GM18873 (cell line): ENCODE measurements around the gene PGM5.

Experiments used
- ATAC-seq: cut with Tn5 transposase; IDR thresholded peaks from one replicate; pipeline ENCODE4 v1.9.1; 2021; ENCODE audit warnings: mild to moderate bottlenecking, moderate library complexity, moderate number of reproducible peaks; ENCODE audit not compliant: unreplicated experiment, low FRiP score

The PGM5 gene

DNA sequence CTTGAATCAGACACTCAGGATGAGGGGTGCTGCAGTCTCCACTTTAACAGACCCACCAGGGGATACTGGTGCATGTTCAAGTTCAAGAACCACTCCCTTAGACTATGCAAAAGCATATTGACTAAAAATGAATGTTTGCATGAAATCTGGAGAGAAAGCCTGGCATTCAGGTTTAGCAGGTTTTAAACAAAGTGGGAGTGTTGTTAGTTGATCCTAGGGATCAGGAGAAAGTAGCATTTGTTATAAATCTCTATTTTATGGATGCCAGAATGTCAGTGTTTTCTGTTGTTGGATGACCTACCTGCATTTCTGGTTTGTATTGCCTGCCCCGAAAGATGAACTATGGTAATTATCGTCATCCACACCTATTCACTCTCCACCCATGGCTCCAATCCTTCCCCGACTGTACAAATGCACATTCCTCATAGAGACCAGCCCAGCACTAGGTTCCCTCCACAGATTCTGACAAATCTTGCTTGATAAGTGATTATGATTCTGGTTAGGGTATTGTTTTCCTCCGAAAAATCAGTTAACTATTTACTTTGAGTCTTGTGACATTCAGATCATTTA is 167.0 kb downstream of the PGM5 start:
- ATAC-seq = no peak

DNA sequence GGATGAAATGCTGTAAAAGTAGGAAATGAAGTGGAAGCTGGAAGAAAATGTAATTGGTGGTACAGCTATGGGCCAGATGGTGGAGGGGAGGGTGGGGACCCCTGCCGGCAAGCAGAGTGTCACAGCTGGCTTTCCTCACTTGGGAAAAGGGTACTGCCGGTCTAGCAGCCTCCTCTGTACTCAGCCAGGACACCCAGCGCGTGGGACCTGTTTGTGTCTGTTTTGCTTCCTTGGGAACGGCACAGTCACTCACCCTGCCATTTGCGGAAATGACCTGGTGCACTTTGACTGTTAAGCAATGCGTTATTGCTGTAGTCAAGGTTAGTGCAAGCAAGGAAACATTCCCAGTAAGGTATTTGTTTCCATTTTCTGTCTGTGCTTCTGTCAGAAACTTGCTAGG is 174.2 kb downstream of the PGM5 start:
- no peak for ATAC-seq

DNA sequence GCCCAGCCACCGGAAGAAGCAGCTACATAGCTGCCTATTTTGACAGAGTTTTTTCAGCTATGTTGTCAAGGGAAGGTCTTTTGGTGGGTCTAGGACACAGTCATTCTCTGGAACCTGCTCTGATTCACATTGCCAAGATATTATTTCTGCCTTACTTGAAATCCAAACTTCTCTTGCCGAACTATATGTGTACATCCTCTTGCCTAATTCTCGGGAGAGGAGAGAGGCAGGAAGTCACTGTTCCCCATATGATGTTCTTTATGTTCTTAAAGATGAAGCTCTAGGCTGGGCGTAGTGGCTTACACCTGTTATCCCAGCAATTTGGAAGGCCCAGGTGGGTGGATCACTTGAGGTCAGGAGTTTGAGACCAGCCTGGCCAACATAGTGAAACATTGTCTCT is 175.7 kb downstream of the PGM5 start:
- no peak for ATAC-seq

DNA sequence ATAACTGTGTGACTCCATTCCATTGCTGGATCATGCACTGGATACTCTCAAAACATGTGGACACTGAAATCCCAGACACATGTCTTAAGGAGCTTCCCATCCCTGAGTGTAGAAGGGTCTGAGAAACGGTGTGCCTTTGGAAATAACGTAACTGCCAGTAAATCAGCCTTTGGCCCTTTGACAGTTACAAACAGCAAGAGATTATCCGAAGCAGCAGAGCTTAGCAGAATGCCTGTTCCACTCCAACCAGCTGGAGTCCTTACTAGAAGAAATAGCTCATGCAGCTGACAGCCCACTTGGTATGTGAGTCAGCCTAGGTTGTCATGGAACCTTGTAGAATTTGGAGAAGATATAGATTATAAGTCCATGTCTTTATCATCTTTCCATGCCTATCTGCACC is 177.3 kb downstream of the PGM5 start:
- ATAC-seq = no peak

- ATAC-seq = no peak
Measured at GRCh38 chr9:68536876-68537615, 180.6 kb downstream of the PGM5 start.

GRCh38 chr9:68537616-68537880 is 181.1 kb downstream of the PGM5 start:
- ATAC-seq = no peak

GRCh38 chr9:68538200-68538599 is 181.8 kb downstream of the PGM5 start:
- no peak for ATAC-seq

DNA sequence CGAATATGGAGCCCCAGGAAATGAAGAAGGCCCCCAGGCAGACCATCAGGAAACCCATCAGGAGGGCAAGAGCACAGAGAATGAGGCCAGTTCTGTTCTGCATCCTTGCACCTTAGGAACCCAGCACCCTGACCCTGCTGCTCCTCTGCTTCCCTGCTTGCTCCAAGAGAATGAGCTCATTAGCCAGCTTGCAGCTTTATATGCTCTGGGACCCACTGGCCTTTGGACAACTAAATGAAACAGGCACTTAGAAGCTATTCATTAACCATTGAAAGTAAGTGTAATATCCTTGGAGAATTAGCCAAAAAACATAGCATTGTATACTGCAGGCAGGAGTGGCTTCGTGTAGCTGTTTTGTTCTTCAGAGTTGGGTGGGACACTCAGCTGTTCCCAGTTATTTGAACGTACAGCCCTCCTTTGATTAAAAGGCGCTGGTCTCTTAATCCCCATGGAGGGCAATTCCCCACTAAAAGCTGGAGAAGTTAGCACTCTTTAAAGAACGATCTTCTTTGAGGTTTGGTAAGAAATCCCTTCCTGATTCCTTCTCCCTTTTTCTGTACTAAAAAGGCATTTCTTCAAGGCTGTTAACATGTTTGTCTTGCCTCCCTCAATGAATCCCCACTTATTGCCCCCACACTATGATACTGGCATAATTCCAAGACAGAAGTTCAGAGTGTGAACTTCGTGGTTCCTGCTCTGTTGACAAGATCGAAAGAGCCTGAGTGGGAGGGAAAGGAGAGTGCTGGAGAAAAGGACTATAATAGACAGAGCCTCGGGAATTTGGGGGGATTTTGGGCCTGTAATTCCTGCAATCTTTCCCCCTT is 184.5 kb downstream of the PGM5 start, which contains the start of gene TMEM252:
Gene TMEM252 (minus strand): TSS at position 172 of the 824 bp plus-strand sequence. CDS start 69 bp downstream, at position 103.
- ATAC-seq = no peak

DNA sequence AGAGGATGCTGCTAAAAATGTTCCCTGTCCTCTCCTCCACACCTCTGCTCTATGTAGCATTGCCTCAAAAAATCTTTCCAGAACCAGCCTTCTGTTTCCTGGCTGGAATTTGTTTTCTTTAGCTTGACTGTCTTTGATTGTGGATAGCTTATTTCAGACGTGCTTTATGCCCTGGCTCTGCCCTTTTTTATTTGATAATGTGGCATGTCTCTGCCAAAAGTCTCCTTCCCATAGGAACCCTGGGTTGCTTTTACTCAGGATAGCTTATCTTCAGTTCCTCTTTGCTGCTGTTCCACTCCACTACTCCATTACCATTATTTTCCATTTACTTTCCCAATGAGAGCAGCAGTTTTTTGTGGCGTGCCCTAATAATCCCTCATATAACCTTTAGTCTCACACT is 185.2 kb downstream of the PGM5 start:
- no peak for ATAC-seq

GRCh38 chr9:68545033-68545705 is 188.8 kb downstream of the PGM5 start:
- no peak for ATAC-seq

GRCh38 chr9:68546596-68547390 is 190.4 kb downstream of the PGM5 start:
- peak; percentile 80 for ATAC-seq

GRCh38 chr9:68547417-68547816 is 191.0 kb downstream of the PGM5 start:
- no peak for ATAC-seq

DNA sequence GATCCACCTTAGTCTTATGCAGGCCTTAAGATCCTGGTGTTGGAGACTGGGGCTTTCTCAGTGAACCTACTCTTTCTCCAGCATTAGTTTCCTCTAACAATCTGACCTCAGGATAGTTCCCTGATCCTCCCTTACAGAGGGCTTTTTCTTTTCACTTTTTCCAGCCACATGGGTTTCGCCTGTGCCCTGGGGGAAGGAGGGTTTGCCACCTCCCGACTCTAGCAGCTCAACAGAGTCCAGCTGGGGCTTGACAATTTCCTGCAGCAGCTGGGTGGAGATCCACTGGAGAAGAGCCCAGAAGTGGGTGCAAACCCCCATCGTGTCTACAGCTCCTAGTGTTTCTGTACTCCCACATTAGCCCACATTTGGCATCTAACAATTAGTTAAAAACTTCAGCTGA is 191.8 kb downstream of the PGM5 start:
- no peak for ATAC-seq

DNA sequence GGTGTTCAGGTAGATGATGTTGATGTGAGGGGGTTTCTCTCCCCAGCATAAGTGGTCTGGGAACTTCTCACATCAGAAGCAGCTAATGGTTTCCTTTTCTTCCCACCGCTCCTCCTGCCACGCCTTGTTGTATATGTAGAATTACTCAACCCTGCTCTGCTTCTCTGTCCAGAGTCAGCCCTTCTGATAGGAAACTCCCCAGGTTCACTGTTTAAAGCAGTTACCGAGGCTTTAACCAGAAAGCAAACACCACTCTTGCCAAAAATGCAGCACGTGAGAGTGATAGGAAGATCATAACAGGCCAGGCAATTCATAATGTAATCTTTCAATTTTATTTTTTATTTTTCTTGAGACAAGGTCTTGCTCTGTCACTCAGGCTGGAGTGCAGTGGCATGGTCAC is 194.8 kb downstream of the PGM5 start:
- no peak for ATAC-seq

DNA sequence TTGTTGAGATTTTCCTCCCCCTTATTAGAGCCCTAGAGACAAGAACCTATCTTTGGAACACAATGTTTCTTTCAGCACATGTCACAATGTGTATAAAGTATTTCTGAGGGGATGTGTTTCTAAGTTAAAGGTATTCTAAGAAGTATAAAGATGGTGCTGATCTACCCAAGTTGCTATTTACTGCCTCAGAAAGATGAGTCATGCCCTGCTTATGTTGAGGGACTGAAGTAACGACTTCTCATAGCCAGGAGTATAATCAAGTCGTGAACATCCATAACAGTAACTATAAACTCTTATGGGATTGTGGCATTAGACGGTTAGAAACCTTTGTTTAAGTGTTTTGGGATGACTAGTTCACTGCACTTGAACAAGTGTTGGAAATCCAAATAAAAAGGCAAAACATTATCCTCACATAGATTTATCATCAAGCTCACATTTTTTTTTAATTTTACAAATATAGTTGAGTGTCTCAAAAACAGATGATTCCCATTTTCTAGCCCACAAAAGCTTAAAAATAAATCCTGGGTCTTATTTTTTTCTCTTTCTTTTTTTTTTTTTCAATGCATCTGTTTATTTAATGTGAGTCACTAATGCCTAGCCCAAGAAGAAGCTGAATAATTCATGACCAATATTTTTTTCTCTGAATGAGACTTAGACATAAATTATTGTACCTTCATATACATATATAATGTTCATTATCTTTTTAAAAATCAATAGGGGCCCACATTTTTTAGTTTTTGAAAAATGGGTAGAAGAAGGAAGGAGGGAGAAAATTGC is 196.5 kb downstream of the PGM5 start:
- no peak for ATAC-seq

- ATAC-seq = no peak
Measured at GRCh38 chr9:68555437-68556150, 199.2 kb downstream of the PGM5 start.

- ATAC-seq = no peak
Measured at GRCh38 chr9:68558545-68558944, 202.1 kb downstream of the PGM5 start.

DNA sequence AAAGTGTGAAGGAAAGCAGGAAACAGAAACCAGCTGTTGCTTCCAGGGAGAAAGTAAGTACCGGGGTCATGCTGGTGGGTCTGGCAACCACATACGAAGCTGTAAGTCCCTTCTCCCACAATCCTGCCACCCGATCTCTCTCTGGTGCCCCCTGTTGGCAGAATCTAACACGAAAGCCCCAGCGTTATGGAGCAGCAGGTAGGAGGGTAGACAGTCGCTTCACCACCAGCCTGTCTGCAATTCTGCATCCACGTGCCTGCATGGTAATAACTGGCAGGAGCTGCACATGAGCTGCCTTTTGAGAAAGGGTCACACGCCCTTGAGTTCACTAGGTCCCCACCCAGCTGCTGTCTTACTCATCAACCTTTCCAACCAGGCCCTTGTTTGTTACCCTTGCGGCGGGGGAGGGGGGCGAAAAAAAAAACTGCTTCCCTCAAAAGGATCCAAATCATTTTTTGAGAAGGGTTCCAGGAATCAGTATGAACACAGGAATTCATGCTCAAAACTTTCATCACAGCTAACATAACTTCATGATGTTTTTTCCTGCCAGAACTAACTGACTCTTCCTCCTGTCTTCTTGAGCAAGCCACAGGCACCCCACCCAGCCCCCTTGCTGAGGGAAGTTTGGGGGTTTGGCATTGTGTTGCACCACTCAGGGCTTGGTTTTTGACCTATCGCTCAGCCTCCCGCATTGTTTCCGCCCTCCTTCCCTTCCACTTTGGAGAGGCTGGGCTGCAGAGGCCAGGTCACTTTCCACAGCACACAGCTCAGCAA is 203.8 kb downstream of the PGM5 start:
- no peak for ATAC-seq
